ENCODE results near the gene CYBA. TPM values are rescaled to one million over a fixed set of nuclear protein-coding genes. Genes with fewer than 3 reads are reported as not detected.

The CYBA gene
- total and polyA plus RNA-seq, 2 donors (not counting 1 experiment from before 2014, with no cell fraction given) = 701 to 1,336 TPM

DNA sequence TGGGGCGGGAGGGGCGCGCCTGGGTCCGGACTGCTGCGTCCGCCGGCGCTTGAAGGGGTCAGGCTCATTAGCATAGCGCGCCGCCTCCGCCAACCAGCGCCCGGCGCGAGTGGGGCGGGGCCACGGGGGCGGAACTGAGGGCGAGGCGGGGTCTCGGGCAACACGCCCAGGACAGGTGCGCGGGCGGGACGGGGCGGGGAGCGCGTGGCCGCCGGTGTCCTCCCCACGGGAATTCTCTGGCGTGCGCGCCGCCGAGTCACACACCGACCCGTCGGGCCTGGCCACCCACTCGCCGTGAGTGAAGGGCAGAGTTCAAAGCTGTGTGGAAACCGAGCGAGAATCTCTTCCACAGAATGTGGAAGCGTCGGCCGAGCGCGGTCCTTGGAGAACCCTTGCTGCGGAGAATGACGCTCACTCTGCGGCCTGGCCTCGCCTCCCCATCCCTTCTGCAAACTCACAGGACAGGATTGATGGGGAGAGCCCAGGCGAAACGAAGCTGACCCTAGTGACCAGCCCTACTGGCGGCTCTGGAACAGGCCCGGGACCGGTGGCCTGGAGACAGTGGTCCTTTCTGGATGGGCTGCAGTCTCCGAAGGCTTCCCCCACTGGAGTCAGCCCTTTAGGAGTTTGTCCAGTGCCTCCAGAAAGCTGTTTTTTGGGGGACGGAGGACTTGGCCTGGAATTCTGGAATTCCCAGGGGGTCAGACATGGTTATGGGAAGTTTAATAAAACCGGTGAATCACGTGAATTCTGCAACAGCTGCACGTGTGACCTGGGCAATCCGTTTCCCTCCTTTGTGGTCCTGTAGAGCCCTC lies 35.8 kb upstream of the CYBA start, which contains the start of gene SNAI3:
Gene SNAI3, minus strand, starts transcription at position 69 of the 815 bp plus-strand sequence. CDS start 101 bp downstream, outside the sequence.
- H3K27me3 ChIP-seq (replicated peaks in 1 of 4; ENCODE audit: control extremely low read depth in 1 of 4, control insufficient read depth in 3 of 4, insufficient read depth in 4 of 4, low read length in 3 of 4) = no peaks in the 10 kb centered on the region
- intact Hi-C loops (cut with micrococcal nuclease) = loop anchor here (1.0 to 10.0 kb wide), 6 partner anchors 15 to 878 kb away; partner anchors contain the start of genes CTU2, CYBA, MVD and RNF166
- Mint-ChIP-seq H3K27me3 (no peaks in the 10 kb centered on the region), H3K4me1 (peaks cover 41% of the 10 kb centered on the region), H3K27ac (peak within 1 kb of the TSS; percentile 72), H3K9me3 (ENCODE audit: insufficient read depth) (no peaks in the 10 kb centered on the region), H3K4me3 (peak within 1 kb of the TSS; percentile 81)
- peaks cover 29 to 55% of the 10 kb centered on the region in 2 donors for H3K4me1 ChIP-seq (ENCODE audit: control insufficient read depth in 2 of 2, insufficient read depth in 2 of 2, low read length in 2 of 2)
- ChIA-PET CTCF (interaction anchor here (0.7 to 1.9 kb wide), 8 partner anchors 15 to 244 kb away, joined by 3 to 9 read pairs (median 4); partner anchors contain the start of gene IL17C), POLR2A (interaction anchor here (0.5 to 1.9 kb wide), 5 partner anchors 14 to 380 kb away, joined by 3 to 4 read pairs (median 3); no protein-coding TSS in a partner anchor)
- peak within 1 kb of the TSS; percentile 97 for H3K4me2 ChIP-seq (replicated peaks; ENCODE audit: low read depth, low read length, poor library complexity, severe bottlenecking)
- peak within 1 kb of the TSS; percentile 81 for H3K9ac ChIP-seq (ENCODE audit: low read length)
- H3K9me3 ChIP-seq (ENCODE audit: control extremely low read depth in 1 of 3, control insufficient read depth in 2 of 3, insufficient read depth in 1 of 3, low read length in 2 of 3) = peaks cover 0 to 4% (median 0%) of the 10 kb centered on the region in 3 donors
- H3K36me3 ChIP-seq (replicated peaks in 1 of 2; ENCODE audit: control extremely low read depth in 1 of 2, control insufficient read depth in 1 of 2, extremely low read depth in 1 of 2, insufficient read depth in 2 of 2, low read length in 1 of 2) = no peaks in the 10 kb centered on the region
- H4K20me1 ChIP-seq (ENCODE audit: control insufficient read depth, insufficient read depth, low read length, poor library complexity, severe bottlenecking) = peaks cover 17% of the 10 kb centered on the region
- DNase-seq (peak; percentile 91), ATAC-seq (ENCODE audit: low read depth) (peak; percentile 79)
- peaks cover 25% of the 10 kb centered on the region for H3K79me2 ChIP-seq (ENCODE audit: control insufficient read depth, insufficient read depth, low read length)
- WGBS (ENCODE audit: insufficient coverage) = 12% methylated on average over 65 of the region's 65 CpGs
- H3K4me3 ChIP-seq (ENCODE audit: control extremely low read depth in 1 of 5, extremely low read depth in 1 of 5, insufficient read depth in 1 of 5, low read depth in 2 of 5, low read length in 4 of 5) = peak within 1 kb of the TSS; percentile 59 to 91 (median 80)
- H2AFZ ChIP-seq (ENCODE audit: insufficient read depth, low read depth, low read length, poor library complexity, severe bottlenecking) = peak within 1 kb of the TSS; percentile 74
- no peak for TF ChIP-seq EZH2 (IDR thresholded peaks at IDR 0.05; ENCODE audit: borderline replicate concordance, insufficient read depth, low read depth, low read length, poor library complexity, severe bottlenecking)
- TF ChIP-seq, protein P1, sequence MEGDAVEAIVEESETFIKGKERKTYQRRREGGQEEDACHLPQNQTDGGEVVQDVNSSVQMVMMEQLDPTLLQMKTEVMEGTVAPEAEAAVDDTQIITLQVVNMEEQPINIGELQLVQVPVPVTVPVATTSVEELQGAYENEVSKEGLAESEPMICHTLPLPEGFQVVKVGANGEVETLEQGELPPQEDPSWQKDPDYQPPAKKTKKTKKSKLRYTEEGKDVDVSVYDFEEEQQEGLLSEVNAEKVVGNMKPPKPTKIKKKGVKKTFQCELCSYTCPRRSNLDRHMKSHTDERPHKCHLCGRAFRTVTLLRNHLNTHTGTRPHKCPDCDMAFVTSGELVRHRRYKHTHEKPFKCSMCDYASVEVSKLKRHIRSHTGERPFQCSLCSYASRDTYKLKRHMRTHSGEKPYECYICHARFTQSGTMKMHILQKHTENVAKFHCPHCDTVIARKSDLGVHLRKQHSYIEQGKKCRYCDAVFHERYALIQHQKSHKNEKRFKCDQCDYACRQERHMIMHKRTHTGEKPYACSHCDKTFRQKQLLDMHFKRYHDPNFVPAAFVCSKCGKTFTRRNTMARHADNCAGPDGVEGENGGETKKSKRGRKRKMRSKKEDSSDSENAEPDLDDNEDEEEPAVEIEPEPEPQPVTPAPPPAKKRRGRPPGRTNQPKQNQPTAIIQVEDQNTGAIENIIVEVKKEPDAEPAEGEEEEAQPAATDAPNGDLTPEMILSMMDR (IDR thresholded peaks at IDR 0.05) = no peak
- peak within 1 kb of the TSS; percentile 27 to 48 for H3K27ac ChIP-seq (ENCODE audit: low read length in 2 of 2)
